Epidermal melanocyte (primary cell): ENCODE data around the gene CBX4.

Experiments
- DNase-seq: peaks from one replicate; pipeline ENCODE4 v3.0.0; 2011; ENCODE audit warnings: low spot score; ENCODE audit not compliant: insufficient read length

The CBX4 gene

GRCh38 chr17:79814127-79814973 lies 24.9 kb downstream of the CBX4 start:
- no peak for DNase-seq

GRCh38 chr17:79813297-79814126 lies 25.7 kb downstream of the CBX4 start:
- no peak for DNase-seq

GRCh38 chr17:79812353-79813258 lies 26.6 kb downstream of the CBX4 start:
- DNase-seq: no peak

- DNase-seq: no peak
Measured at GRCh38 chr17:79811868-79812352, 27.3 kb downstream of the CBX4 start.

GRCh38 chr17:79811011-79811867 lies 28.0 kb downstream of the CBX4 start:
- DNase-seq: no peak

- no peak for DNase-seq
Measured at GRCh38 chr17:79810130-79811010, 28.9 kb downstream of the CBX4 start.

- DNase-seq: no peak
Measured at GRCh38 chr17:79809530-79810129, 29.6 kb downstream of the CBX4 start.

GRCh38 chr17:79808763-79809529 lies 30.3 kb downstream of the CBX4 start:
- DNase-seq: no peak

- no peak for DNase-seq
Measured at GRCh38 chr17:79806863-79807720, 32.1 kb downstream of the CBX4 start.

GRCh38 chr17:79806446-79806760 lies 32.8 kb downstream of the CBX4 start:
- DNase-seq: no peak

- no peak for DNase-seq
Measured at GRCh38 chr17:79804856-79805696, 34.2 kb downstream of the CBX4 start.

GRCh38 chr17:79803997-79804855 lies 35.0 kb downstream of the CBX4 start:
- no peak for DNase-seq

- DNase-seq: no peak
Measured at GRCh38 chr17:79803421-79803996, 35.7 kb downstream of the CBX4 start.

GRCh38 chr17:79802736-79803420 lies 36.4 kb downstream of the CBX4 start:
- no peak for DNase-seq
